Mucosa of descending colon (tissue), 3 donors: ENCODE measurements around the gene NEO1. TPM values are rescaled to one million over a fixed set of nuclear protein-coding genes. Genes with fewer than 3 reads are reported as not detected.

Source experiments
- ATAC-seq: fragments of 200-7000 bp; cut with Tn5 transposase; one replicate; pipeline ENCODE4 v1.9.1; 2020; ENCODE audit warnings: mild to moderate bottlenecking, moderate library complexity
- DNase-seq, 3 donors: peaks; one replicate each; pipeline ENCODE4 v3.0.0-alpha.2; 2020
- H3K36me3 ChIP-seq: fragments of 200-600 bp; one replicate; pipeline ENCODE4 v1.8.0; 2021; ENCODE audit warnings: low read depth, mild to moderate bottlenecking
- H3K4me1 ChIP-seq: fragments of 200-600 bp; one replicate; pipeline ENCODE4 v1.8.0; 2021; ENCODE audit warnings: low read depth, mild to moderate bottlenecking
- H3K4me3 ChIP-seq: fragments of 200-600 bp; one replicate; pipeline ENCODE4 v1.8.0; 2021; ENCODE audit warnings: mild to moderate bottlenecking
- H3K9me3 ChIP-seq: fragments of 200-600 bp; one replicate; pipeline ENCODE4 v1.8.0; 2021; ENCODE audit warnings: mild to moderate bottlenecking
- CTCF ChIP-seq: fragments of 200-600 bp; IDR thresholded peaks from one replicate; pipeline ENCODE4 v1.8.0; 2022; ENCODE audit warnings: antibody characterized with exemption, mild to moderate bottlenecking
- intact Hi-C, 2 donors: fragments of 100-400 bp; cut with DNase I in 1 of 2; cut with micrococcal nuclease in 1 of 2; formaldehyde crosslinking; loops; one replicate each; pipeline versions ENCODE4 v1.11.0 to v1.11.1; 2022; cut with DNase I, micrococcal nuclease
- total RNA-seq, 3 donors: library from RNA; stranded (reverse); fragmentation: NEBNext Ultra II Directional in 2 of 3; extraction: Animal tissue kit (Norgen Biotek cat#: 25700) in 2 of 3; gene quantifications; one replicate each; pipeline versions ENCODE4 v1.2.1 to v1.2.4, GENCODE V29; 2021 to 2023
- donor health status: DM: no; HTN: no; CAD: no; lungs with moderate emphysema.
- donor health status: DM: no; HTN: no; CAD: no.
- donor health status: DM: no; HTN: yes; CAD: no.

The NEO1 gene
- total RNA-seq, 3 donors from 2014 or later = 106 to 188 (median 166) TPM

DNA sequence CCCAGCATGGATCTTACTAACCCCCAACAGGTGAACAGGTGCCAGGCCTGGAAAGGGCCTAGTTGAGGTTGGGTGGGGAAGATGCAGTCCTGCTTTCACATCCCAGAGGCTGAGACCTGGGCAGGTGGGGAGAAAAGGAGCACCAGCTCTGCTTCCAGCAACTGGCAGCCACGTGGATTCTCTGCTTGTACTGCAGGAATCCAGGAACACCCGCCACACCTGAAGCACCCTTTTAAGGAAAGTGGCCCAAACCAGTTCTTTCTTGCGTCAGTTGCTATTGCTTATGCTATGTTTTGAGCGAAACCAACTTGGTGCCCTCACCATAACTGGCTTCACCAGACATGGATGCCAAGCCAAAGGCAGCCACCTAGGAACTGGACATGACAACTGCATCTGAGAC is 28.1 kb upstream of the NEO1 start:
- no peak for DNase-seq
- TF ChIP-seq CTCF = no peak
- H3K4me1 ChIP-seq = peaks cover 8% of the 10 kb centered on the region
- H3K36me3 ChIP-seq = no peaks in the 10 kb centered on the region
- intact Hi-C loops = no loop called here
- H3K9me3 ChIP-seq = no peaks in the 10 kb centered on the region
- no peak for ATAC-seq
- no peak overlapping the region for H3K4me3 ChIP-seq

- no peak for ATAC-seq
- H3K4me3 ChIP-seq = no peak overlapping the region
Measured at GRCh38 chr15:73026511-73027054, 25.7 kb upstream of the NEO1 start.

GRCh38 chr15:73028031-73028430 is 24.2 kb upstream of the NEO1 start:
- ATAC-seq (no peak), DNase-seq (no peak)
- no peak overlapping the region for H3K4me3 ChIP-seq
- H3K36me3 ChIP-seq = no peaks in the 10 kb centered on the region
- H3K9me3 ChIP-seq = no peaks in the 10 kb centered on the region
- intact Hi-C loops = no loop called here
- H3K4me1 ChIP-seq = peaks cover 6% of the 10 kb centered on the region
- TF ChIP-seq CTCF = no peak

More at GRCh38 chr15:73026511-73027054, 25.7 kb upstream of the NEO1 start:
- DNase-seq = no peak
- H3K9me3 ChIP-seq = no peaks in the 10 kb centered on the region
- no peaks in the 10 kb centered on the region for H3K36me3 ChIP-seq
- no peak for TF ChIP-seq CTCF
- intact Hi-C loops = no loop called here
- peaks cover 8% of the 10 kb centered on the region for H3K4me1 ChIP-seq

GRCh38 chr15:73028831-73029451 is 23.3 kb upstream of the NEO1 start:
- intact Hi-C loops = no loop called here
- no peaks in the 10 kb centered on the region for H3K36me3 ChIP-seq
- no peak for DNase-seq
- peaks cover 6% of the 10 kb centered on the region for H3K4me1 ChIP-seq
- H3K9me3 ChIP-seq = no peaks in the 10 kb centered on the region
- peak; percentile 24 for ATAC-seq
- no peak for TF ChIP-seq CTCF
- H3K4me3 ChIP-seq = no peak overlapping the region

- ATAC-seq (no peak), DNase-seq (no peak)
- H3K36me3 ChIP-seq = no peaks in the 10 kb centered on the region
- peaks cover 6% of the 10 kb centered on the region for H3K4me1 ChIP-seq
- no peaks in the 10 kb centered on the region for H3K9me3 ChIP-seq
- intact Hi-C loops = no loop called here
- TF ChIP-seq CTCF = no peak
- H3K4me3 ChIP-seq = no peak overlapping the region
Measured at GRCh38 chr15:73030122-73030679, 22.1 kb upstream of the NEO1 start.
